GM12878 (cell line): ENCODE results near the gene PLSCR4. TPM values are rescaled to one million over a fixed set of nuclear protein-coding genes. Genes with fewer than 3 reads are reported as not detected.

Experiments
- ATAC-seq: fragments of 200-7000 bp; cut with Tn5 transposase; 3 replicates; pipeline ENCODE4 v1.9.1; 2020; ENCODE audit warnings: mild to moderate bottlenecking, moderate library complexity
- BruUV-seq: library from RNA; stranded (reverse); fragments of 400-500 nt; replicated peaks from 2 replicates; lab custom pipeline; 2021; lab: Mats Ljungman, UMichigan
- CTCF ChIA-PET: fragments of 300-600 bp; sonication (Branson Sonifier 250); formaldehyde crosslinking; extraction: SDS; loops from one replicate; lab custom pipeline; 2021; ENCODE audit warnings: inconsistent platforms; lab: Yijun Ruan, JAX
- POLR2A ChIA-PET: fragments of 350-600 bp; formaldehyde crosslinking; extraction: SDS; loops from one replicate; lab custom pipeline; 2021; ENCODE audit warnings: inconsistent platforms; lab: Charles Lee
- RAD21 ChIA-PET: fragments of 300-600 bp; sonication (Branson Sonifier 250); formaldehyde crosslinking; loops from one replicate; lab custom pipeline; 2023; ENCODE audit warnings: antibody characterized with exemption; ENCODE audit not compliant: unreplicated experiment; lab: Charles Lee
- SMC1A ChIA-PET: fragments of 300-600 bp; sonication (Branson Sonifier 250); formaldehyde crosslinking; loops from one replicate; lab custom pipeline; 2023; ENCODE audit not compliant: unreplicated experiment, uncharacterized antibody; lab: Charles Lee
- DNase-seq: peaks from one replicate; pipeline ENCODE4 v3.0.0-alpha.2; 2011; ENCODE audit warnings: low read depth, low spot score
- FAIRE-seq: peaks from 3 replicates; lab custom pipeline; 2011; peaks lifted over from hg19 to GRCh38; lab: Jason Lieb, UNC
- H2AFZ ChIP-seq: 2 replicates; pipeline ENCODE4 v1.6.0; 2011; ENCODE audit warnings: low read depth, low read length, control low read depth; ENCODE audit not compliant: control insufficient read depth
- H3K27ac ChIP-seq: 2 replicates; pipeline ENCODE4 v1.5.1; 2011; ENCODE audit warnings: control low read depth; ENCODE audit not compliant: control insufficient read depth, insufficient read depth
- H3K27me3 ChIP-seq, 2 experiments: replicated peaks in 1 of 2; 2 replicates each; pipeline versions ENCODE4 v1.6.0 to v1.6.1; 2011; ENCODE audit warnings: low read length in 1 of 2; ENCODE audit not compliant: control insufficient read depth in 2 of 2, insufficient read depth in 2 of 2
- H3K36me3 ChIP-seq, 2 experiments: 2 replicates each; pipeline ENCODE4 v1.5.1; 2011; ENCODE audit warnings: low read length in 1 of 2; ENCODE audit not compliant: control insufficient read depth in 2 of 2, insufficient read depth in 2 of 2
- H3K4me1 ChIP-seq: 2 replicates; pipeline ENCODE4 v1.6.1; 2011; ENCODE audit warnings: mild to moderate bottlenecking, low read length, moderate library complexity, mixed read lengths; ENCODE audit not compliant: control insufficient read depth, insufficient read depth
- H3K4me2 ChIP-seq: 2 replicates; pipeline ENCODE4 v1.6.0; 2011; ENCODE audit warnings: control low read depth; ENCODE audit not compliant: control insufficient read depth, insufficient read depth
- H3K4me3 ChIP-seq: fragments of 200-600 bp; sonication (generic); 2 replicates; pipeline ENCODE4 v1.5.1; 2016
- H3K79me2 ChIP-seq: 2 replicates; pipeline ENCODE4 v1.6.0; 2011; ENCODE audit warnings: low read length; ENCODE audit not compliant: control insufficient read depth, insufficient read depth
- H3K9ac ChIP-seq: 2 replicates; pipeline ENCODE4 v1.8.0; 2011; ENCODE audit warnings: low read length, control low read depth, mixed read lengths; ENCODE audit not compliant: control insufficient read depth, insufficient read depth
- H3K9me3 ChIP-seq: replicated peaks from 3 replicates; pipeline ENCODE4 v1.5.1; 2011; ENCODE audit warnings: mild to moderate bottlenecking, low read length; ENCODE audit not compliant: control insufficient read depth, insufficient read depth
- H4K20me1 ChIP-seq: 2 replicates; pipeline ENCODE4 v1.6.0; 2011; ENCODE audit not compliant: control insufficient read depth, insufficient read depth
- ESRRA ChIP-seq: IDR thresholded peaks from 2 replicates; pipeline ENCODE4 v1.6.1; 2012; ENCODE audit warnings: mild to moderate bottlenecking, low read length, improper control_type of control experiment
- FOS ChIP-seq: IDR thresholded peaks from 3 replicates; pipeline ENCODE4 v1.6.1; 2011; ENCODE audit warnings: borderline replicate concordance; ENCODE audit not compliant: insufficient read length; ENCODE audit errors: extremely low read depth
- FOXK2 ChIP-seq: fragments of 450-650 bp; IDR thresholded peaks from 2 replicates; pipeline ENCODE4 v1.6.1; 2017; ENCODE audit warnings: mild to moderate bottlenecking, moderate library complexity
- HCFC1 ChIP-seq: fragments of 150-350 bp; IDR thresholded peaks from 2 replicates; pipeline ENCODE4 v1.6.1; 2014; ENCODE audit warnings: low read length
- IKZF2 ChIP-seq, 2 experiments: fragments of 450-650 bp; IDR thresholded peaks; 2 replicates each; pipeline ENCODE4 v1.6.1; 2017; ENCODE audit warnings: mild to moderate bottlenecking in 2 of 2, moderate library complexity in 2 of 2
- KLF5 ChIP-seq: fragments of 450-650 bp; IDR thresholded peaks from 2 replicates; pipeline ENCODE4 v1.6.1; 2014; ENCODE audit warnings: mild to moderate bottlenecking; ENCODE audit not compliant: partially characterized antibody
- MEF2A ChIP-seq: IDR thresholded peaks from 2 replicates; pipeline ENCODE4 v1.6.1; 2011; ENCODE audit warnings: low read depth, mild to moderate bottlenecking, low read length, moderate library complexity; ENCODE audit not compliant: insufficient read depth
- TAF1 ChIP-seq: IDR thresholded peaks from 2 replicates; pipeline ENCODE4 v1.6.1; 2011; ENCODE audit warnings: mild to moderate bottlenecking, low read depth, low read length, borderline replicate concordance
- TBL1XR1 ChIP-seq: IDR thresholded peaks from 2 replicates; pipeline ENCODE4 v1.6.1; 2012; ENCODE audit warnings: low read depth, low read length, improper control_type of control experiment
- WGBS: methylation state at CpG from one replicate; pipeline ENCODE4 v1.1.6; 2016; ENCODE audit warnings: low lambda C conversion rate; ENCODE audit not compliant: insufficient replicate concordance, insufficient coverage; ENCODE audit errors: missing lambda C conversion rate; 5-methylcytosine and 5-hydroxymethylcytosine counted together
- in situ Hi-C: fragments of 300-500 bp; cut with MboI; formaldehyde crosslinking; loops from 9 replicates; pipeline ENCODE4 v1.14.3; 2018; ENCODE audit warnings: mixed read lengths
- intact Hi-C: fragments of 100-400 bp; cut with micrococcal nuclease; formaldehyde crosslinking; loops from one replicate; pipeline ENCODE4 v1.14.2; 2022; ENCODE audit not compliant: unreplicated experiment
- polyA plus RNA-seq, 11 experiments: library from polyadenylated mRNA; depleted of rRNA in 4 of 11; unstranded in 6 of 11; stranded (reverse) in 5 of 11; fragments of >200 nt; fragmentation: Nextera tagmentation in 4 of 11; fragmentation: Illumina TruSeq in 1 of 11; extraction: Ambion mirVana in 4 of 11; extraction: Trizol in 1 of 11; gene quantifications; 1 replicate in 1 of 11; 2 replicates in 10 of 11; pipeline versions ENCODE4 v1.2.1 to v1.2.3, GENCODE V29; 2011 to 2016; ENCODE audit warnings: inconsistent platforms in 2 of 11, missing spikeins in 2 of 11, low read depth in 1 of 11
- total RNA-seq, 4 experiments: library from RNA; depleted of rRNA in 3 of 4; stranded (reverse); fragments of >200 nt in 3 of 4; fragmentation: Illumina TruSeq in 1 of 4; extraction: Trizol in 1 of 4; gene quantifications; 2 replicates each; pipeline versions ENCODE4 v1.2.1 to v1.2.3, GENCODE V29; 2013 to 2021
- TF ChIP-seq, protein P1 (sequence below): fragments of 450-650 bp; IDR thresholded peaks from 2 replicates; pipeline ENCODE4 v1.6.1; 2017; ENCODE audit warnings: low read depth, mild to moderate bottlenecking, moderate library complexity
- TF ChIP-seq, protein P2 (sequence below): fragments of 450-650 bp; IDR thresholded peaks from 2 replicates; pipeline ENCODE4 v1.6.1; 2017; ENCODE audit warnings: antibody characterized with exemption, mild to moderate bottlenecking, moderate library complexity
- TF ChIP-seq, protein P3 (sequence below): IDR thresholded peaks from 2 replicates; pipeline ENCODE4 v1.6.1; 2011; ENCODE audit warnings: low read depth, mild to moderate bottlenecking, low read length, moderate library complexity, borderline replicate concordance; ENCODE audit errors: extremely low read depth
- TF ChIP-seq, protein P4 (sequence below): fragments of 450-650 bp; IDR thresholded peaks from 2 replicates; pipeline ENCODE4 v1.6.1; 2016; ENCODE audit warnings: mild to moderate bottlenecking, moderate library complexity, borderline replicate concordance
- TF ChIP-seq, protein P5 (sequence below): IDR thresholded peaks from 2 replicates; pipeline ENCODE4 v1.6.1; 2012; ENCODE audit warnings: low read depth, low read length, improper control_type of control experiment

PLSCR4 gene
- total and polyA plus RNA-seq, 10 of the 15 experiments (the other 5 are each of a cell fraction or from before 2014, with no cell fraction given) = 0.02 TPM; not detected in 9

DNA sequence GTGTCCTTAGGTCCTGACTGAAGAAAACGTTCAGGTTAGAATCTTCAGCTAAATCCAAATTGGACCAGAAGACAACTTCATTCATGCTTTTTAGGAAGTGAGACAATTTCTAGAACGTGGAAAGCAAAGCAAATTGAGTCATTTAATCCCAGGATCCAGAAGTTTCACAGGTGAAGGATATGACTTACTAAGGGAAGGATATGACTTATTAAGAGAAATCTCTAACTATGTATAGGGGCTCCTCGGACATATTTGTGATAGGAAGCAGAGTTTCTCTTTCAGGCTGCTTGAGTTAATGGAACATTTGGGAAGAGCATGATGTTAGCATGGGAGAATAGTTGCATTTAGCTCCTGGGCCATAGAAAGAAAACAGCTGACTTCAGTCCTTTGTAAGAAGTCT, 73.8 kb downstream of the PLSCR4 start:
- Histone ChIP-seq H3K27ac (no peak overlapping the region), H4K20me1 (no peaks in the 10 kb centered on the region), H3K9me3 (no peaks in the 10 kb centered on the region), H3K4me3 (no peak overlapping the region), H3K4me2 (no peak overlapping the region), H3K9ac (no peak overlapping the region), H3K36me3 (no peaks in the 10 kb centered on the region), H3K79me2 (no peaks in the 10 kb centered on the region), H3K4me1 (no peaks in the 10 kb centered on the region), H2AFZ (no peak overlapping the region), H3K27me3 (no peaks in the 10 kb centered on the region)
- ATAC-seq (no peak), DNase-seq (no peak), FAIRE-seq (no peak)
- intact Hi-C loops (no loop called here), in situ Hi-C loops (loop anchor here (25.0 kb wide), 1 partner anchor 390 kb away; no protein-coding TSS in a partner anchor)
- ChIA-PET RAD21 (no interaction called here), SMC1A (interaction anchor here (1.3 to 2.1 kb wide), 2 partner anchors 12 kb away, joined by 3 to 6 read pairs; no protein-coding TSS in a partner anchor), CTCF (interaction anchor here (3.3 kb wide), 1 partner anchor 11 kb away, joined by 12 read pairs; no protein-coding TSS in a partner anchor), POLR2A (no interaction called here)
- WGBS = 0% methylated on average over 3 of the region's 3 CpGs
- no TSS peak for BruUV-seq
- TF ChIP-seq, protein P1, sequence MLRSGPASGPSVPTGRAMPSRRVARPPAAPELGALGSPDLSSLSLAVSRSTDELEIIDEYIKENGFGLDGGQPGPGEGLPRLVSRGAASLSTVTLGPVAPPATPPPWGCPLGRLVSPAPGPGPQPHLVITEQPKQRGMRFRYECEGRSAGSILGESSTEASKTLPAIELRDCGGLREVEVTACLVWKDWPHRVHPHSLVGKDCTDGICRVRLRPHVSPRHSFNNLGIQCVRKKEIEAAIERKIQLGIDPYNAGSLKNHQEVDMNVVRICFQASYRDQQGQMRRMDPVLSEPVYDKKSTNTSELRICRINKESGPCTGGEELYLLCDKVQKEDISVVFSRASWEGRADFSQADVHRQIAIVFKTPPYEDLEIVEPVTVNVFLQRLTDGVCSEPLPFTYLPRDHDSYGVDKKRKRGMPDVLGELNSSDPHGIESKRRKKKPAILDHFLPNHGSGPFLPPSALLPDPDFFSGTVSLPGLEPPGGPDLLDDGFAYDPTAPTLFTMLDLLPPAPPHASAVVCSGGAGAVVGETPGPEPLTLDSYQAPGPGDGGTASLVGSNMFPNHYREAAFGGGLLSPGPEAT = no peak
- no peak for TF ChIP-seq KLF5
- TF ChIP-seq FOXK2 = no peak
- TF ChIP-seq FOS = no peak
- TF ChIP-seq, protein P2, sequence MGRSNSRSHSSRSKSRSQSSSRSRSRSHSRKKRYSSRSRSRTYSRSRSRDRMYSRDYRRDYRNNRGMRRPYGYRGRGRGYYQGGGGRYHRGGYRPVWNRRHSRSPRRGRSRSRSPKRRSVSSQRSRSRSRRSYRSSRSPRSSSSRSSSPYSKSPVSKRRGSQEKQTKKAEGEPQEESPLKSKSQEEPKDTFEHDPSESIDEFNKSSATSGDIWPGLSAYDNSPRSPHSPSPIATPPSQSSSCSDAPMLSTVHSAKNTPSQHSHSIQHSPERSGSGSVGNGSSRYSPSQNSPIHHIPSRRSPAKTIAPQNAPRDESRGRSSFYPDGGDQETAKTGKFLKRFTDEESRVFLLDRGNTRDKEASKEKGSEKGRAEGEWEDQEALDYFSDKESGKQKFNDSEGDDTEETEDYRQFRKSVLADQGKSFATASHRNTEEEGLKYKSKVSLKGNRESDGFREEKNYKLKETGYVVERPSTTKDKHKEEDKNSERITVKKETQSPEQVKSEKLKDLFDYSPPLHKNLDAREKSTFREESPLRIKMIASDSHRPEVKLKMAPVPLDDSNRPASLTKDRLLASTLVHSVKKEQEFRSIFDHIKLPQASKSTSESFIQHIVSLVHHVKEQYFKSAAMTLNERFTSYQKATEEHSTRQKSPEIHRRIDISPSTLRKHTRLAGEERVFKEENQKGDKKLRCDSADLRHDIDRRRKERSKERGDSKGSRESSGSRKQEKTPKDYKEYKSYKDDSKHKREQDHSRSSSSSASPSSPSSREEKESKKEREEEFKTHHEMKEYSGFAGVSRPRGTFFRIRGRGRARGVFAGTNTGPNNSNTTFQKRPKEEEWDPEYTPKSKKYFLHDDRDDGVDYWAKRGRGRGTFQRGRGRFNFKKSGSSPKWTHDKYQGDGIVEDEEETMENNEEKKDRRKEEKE = no peak
- TF ChIP-seq, protein P3, sequence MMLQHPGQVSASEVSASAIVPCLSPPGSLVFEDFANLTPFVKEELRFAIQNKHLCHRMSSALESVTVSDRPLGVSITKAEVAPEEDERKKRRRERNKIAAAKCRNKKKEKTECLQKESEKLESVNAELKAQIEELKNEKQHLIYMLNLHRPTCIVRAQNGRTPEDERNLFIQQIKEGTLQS = no peak
- TF ChIP-seq TBL1XR1 = no peak
- TF ChIP-seq IKZF2 (IDR thresholded peaks at IDR 0.05) = no peak
- TF ChIP-seq TAF1 = no peak
- no peak for TF ChIP-seq ESRRA
- no peak for TF ChIP-seq MEF2A
- TF ChIP-seq, protein P4, sequence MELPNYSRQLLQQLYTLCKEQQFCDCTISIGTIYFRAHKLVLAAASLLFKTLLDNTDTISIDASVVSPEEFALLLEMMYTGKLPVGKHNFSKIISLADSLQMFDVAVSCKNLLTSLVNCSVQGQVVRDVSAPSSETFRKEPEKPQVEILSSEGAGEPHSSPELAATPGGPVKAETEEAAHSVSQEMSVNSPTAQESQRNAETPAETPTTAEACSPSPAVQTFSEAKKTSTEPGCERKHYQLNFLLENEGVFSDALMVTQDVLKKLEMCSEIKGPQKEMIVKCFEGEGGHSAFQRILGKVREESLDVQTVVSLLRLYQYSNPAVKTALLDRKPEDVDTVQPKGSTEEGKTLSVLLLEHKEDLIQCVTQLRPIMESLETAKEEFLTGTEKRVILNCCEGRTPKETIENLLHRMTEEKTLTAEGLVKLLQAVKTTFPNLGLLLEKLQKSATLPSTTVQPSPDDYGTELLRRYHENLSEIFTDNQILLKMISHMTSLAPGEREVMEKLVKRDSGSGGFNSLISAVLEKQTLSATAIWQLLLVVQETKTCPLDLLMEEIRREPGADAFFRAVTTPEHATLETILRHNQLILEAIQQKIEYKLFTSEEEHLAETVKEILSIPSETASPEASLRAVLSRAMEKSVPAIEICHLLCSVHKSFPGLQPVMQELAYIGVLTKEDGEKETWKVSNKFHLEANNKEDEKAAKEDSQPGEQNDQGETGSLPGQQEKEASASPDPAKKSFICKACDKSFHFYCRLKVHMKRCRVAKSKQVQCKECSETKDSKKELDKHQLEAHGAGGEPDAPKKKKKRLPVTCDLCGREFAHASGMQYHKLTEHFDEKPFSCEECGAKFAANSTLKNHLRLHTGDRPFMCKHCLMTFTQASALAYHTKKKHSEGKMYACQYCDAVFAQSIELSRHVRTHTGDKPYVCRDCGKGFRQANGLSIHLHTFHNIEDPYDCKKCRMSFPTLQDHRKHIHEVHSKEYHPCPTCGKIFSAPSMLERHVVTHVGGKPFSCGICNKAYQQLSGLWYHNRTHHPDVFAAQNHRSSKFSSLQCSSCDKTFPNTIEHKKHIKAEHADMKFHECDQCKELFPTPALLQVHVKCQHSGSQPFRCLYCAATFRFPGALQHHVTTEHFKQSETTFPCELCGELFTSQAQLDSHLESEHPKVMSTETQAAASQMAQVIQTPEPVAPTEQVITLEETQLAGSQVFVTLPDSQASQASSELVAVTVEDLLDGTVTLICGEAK = no peak
- TF ChIP-seq, protein P5, sequence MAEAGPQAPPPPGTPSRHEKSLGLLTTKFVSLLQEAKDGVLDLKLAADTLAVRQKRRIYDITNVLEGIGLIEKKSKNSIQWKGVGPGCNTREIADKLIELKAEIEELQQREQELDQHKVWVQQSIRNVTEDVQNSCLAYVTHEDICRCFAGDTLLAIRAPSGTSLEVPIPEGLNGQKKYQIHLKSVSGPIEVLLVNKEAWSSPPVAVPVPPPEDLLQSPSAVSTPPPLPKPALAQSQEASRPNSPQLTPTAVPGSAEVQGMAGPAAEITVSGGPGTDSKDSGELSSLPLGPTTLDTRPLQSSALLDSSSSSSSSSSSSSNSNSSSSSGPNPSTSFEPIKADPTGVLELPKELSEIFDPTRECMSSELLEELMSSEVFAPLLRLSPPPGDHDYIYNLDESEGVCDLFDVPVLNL = no peak
- no peak for TF ChIP-seq HCFC1
